Posterior vena cava (tissue), 2 donors: ENCODE measurements around the gene E2F8. TPM values are rescaled to one million over a fixed set of nuclear protein-coding genes. Genes with fewer than 3 reads are reported as not detected.
A peak's percentile ranks its signal among the peaks of the same experiment; 100 is the strongest.
"Not testable (repeated sequence)": the region's sequence is repeated elsewhere in the genome, so short reads cannot be mapped to it uniquely, and the experiment has no call there.

ENCODE experiments used
- DNase-seq: peaks from one replicate; pipeline ENCODE4 v3.0.0-alpha.2; 2020; ENCODE audit warnings: low spot score
- intact Hi-C, 2 donors: fragments of 100-400 bp; cut with DNase I; formaldehyde crosslinking; loops; one replicate each; pipeline versions ENCODE4 v1.14.1 to v1.14.2; 2022 to 2023
- long read RNA-seq, 2 donors: library from polyadenylated mRNA; unstranded; transcript quantifications; one replicate each; pipeline ENCODE4 v2.0.0, GENCODE V29; 2020 to 2021
- total RNA-seq, 2 donors: library from RNA; stranded (reverse); fragmentation: NEBNext Ultra II Directional; extraction: Animal tissue kit (Norgen Biotek cat#: 25700); gene quantifications; one replicate each; pipeline ENCODE4 v1.2.1, GENCODE V29; 2021
- donor health status: DM: yes; HTN: yes; CAD: no.
- donor health status: DM: yes; HTN: yes; CAD: no.

Gene E2F8
- under 1 TPM in 1 of 2 donors, not detected in 1; 0.19 TPM for total RNA-seq
- long read RNA-seq, donor 1: 0 reads
- long read RNA-seq, donor 2: 0 reads

DNA sequence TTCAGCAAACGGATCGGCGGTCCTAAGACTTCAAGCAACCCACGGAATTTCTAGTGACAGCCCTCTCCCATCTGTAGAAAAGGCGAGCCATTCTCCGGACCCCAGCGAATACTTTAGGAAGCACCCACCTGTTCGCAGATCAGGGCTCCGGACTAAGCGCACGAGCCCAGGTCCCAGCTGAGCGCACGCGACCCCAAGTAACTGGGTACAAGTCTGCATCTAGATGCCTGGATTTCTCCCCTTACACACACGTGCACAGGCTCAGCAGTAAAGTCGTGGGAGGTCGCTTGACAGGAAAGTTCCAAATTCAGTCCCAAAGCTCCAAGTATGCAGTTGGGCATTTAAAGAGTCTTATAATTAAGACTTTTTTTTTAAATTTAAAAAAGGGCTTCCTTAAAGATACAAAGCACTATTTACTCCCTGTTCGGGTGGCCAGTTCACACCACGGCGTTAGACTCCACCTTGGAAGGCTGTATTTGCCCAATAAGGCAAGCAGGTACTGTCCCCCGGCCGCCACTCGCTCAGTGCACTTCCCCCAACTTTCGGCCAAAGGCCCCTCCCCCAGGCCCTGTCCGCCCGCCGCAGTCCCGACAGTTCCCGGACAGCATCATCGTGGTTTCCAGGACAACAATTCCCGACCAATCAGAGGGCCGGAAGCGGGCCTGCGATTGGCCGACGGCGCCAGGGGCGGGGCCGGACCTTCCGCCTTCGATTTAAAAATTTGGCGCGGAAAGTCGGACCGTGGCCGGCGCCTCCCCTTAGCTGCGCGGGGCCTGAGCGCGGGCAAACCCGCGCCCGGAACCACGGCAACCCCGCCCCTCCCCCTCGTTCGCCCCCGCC, at the start of gene E2F8:
TSS of gene E2F8 (minus strand) at position 526 of the 840 bp plus-strand sequence. CDS start 824 bp downstream, outside the sequence.
- intact Hi-C loops: loop anchor here in 1 of 2 donors (10.0 kb wide), 1 partner anchor 1134 kb away; no protein-coding TSS in a partner anchor
- DNase-seq: peak; percentile 97

DNA sequence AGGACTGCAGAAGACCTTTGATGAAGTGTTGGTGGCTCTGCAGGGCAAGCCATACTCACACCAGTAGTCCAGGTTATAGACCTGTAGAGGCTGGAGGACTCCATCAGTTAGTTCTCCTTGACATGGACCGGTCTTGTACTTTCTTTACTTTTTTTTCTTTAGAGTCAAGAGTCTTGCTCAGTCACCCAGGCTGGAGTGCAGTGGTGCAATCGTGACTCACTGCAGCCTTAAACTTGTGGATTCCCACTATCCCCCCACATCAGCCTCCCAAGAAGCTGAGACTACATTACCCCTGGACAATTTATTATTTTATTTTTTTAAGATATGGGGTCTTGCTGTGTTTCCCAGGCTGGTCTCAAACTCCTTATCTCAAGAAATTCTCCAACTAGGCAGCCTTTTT, 49.6 kb upstream of the E2F8 start:
- intact Hi-C loops: no loop called here
- DNase-seq: no peak

- DNase-seq: no peak
- intact Hi-C loops: no loop called here
These were observed 47.5 kb upstream of the E2F8 start for GRCh38 chr11:19288256-19288655.

- intact Hi-C loops: no loop called here
- DNase-seq: no peak
These were observed 45.7 kb upstream of the E2F8 start for GRCh38 chr11:19286411-19286810.

GRCh38 chr11:19284881-19285280, 44.1 kb upstream of the E2F8 start:
- no peak for DNase-seq
- intact Hi-C loops: no loop called here

GRCh38 chr11:19283991-19284390, 43.2 kb upstream of the E2F8 start:
- DNase-seq: no peak

GRCh38 chr11:19281555-19281954, 40.8 kb upstream of the E2F8 start:
- intact Hi-C loops: no loop called here
- DNase-seq: no peak

More at GRCh38 chr11:19283991-19284390, 43.2 kb upstream of the E2F8 start:
- intact Hi-C loops: no loop called here

DNA sequence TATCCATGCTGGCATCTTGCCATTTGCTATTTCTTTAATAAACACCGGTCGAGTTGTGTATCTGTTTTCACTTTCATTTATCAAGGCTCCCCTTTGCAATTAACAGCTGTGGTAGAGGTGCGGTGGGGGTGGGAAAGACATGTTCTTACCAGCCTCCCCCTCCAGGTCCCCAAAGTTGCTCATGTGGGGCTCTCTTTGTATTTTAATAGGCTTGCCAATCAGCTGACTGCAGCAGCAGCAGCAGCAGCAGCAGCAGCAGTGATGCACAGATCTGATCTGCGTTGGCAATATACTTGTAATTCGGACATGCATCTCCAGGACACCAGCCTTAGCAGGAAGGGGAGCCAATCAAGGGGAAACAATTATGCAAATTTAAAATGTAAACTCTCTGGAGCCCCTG, 40.3 kb upstream of the E2F8 start:
- intact Hi-C loops: no loop called here
- no peak for DNase-seq

- intact Hi-C loops: no loop called here
- DNase-seq: no peak
These were observed 38.7 kb upstream of the E2F8 start for GRCh38 chr11:19279451-19279850.

DNA sequence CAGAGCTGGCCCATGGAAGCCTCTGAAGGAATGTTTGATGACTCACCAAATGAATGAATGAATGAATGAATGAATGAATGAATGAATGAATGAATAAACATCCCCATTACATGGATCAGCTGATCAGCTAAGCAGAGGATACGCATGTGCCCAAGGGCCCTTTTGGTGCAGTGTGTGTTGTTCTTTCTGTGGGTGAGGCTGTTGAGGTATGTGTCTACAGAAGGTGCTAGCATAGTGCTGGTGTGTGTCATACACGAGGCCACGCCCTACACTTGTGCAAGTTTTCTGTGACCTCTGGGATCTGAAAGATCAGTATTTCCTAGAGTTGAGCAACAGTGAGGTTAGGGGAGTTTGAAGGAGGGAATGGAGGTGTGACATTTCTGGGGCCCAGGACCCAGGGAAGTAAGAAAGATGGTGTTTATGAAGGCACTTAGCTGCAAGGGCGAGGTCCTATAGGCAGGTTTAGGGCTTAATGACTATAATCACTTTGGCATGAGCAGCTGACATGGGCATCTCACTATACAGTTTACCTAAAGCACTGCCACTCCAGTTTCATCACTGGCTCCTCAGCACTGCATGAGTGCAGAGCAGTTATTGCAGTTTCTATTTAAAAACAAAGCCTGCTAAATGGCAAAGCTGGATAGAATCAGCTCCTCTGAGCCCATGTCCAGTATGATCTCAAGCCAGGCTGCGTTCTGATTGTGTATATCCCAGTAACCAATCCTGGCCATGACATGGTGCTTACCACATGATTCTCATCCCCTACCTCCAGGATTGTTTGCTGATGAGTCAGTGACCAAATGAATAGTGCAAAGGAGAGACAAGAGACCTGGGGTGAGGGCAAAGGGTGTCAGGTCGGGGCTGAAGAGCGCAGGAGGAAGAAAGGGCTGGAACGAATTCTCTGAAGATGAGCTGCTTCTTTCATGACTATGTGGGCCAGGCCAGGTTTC, 36.4 kb upstream of the E2F8 start:
- intact Hi-C loops: no loop called here
- DNase-seq: no peak

GRCh38 chr11:19275496-19275895, 34.8 kb upstream of the E2F8 start:
- DNase-seq: no peak
- intact Hi-C loops: no loop called here

GRCh38 chr11:19273219-19273618, 32.5 kb upstream of the E2F8 start:
- DNase-seq, intact Hi-C loops: not testable (repeated sequence)

DNA sequence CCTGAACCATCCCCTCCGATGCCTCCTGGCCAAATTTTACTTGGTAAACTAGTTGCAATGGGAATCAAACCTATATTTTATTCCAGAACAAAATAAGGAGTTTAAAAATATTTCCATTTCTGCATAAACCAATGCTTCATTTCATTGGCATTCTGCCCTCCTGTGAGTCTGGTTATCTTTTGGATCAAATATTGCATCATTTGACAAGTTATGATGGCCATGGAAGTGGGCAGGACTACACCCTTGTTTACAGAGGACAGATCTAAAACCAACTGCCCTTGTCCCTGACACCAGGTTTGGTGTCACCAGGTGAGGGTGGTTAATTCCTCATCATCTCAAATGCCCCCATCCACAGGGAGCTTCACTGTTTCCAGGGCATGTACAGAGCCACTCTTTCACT, 28.2 kb upstream of the E2F8 start:
- intact Hi-C loops: no loop called here
- no peak for DNase-seq

- intact Hi-C loops: no loop called here
- DNase-seq: no peak
These were observed 26.8 kb upstream of the E2F8 start for GRCh38 chr11:19267567-19267966.

DNA sequence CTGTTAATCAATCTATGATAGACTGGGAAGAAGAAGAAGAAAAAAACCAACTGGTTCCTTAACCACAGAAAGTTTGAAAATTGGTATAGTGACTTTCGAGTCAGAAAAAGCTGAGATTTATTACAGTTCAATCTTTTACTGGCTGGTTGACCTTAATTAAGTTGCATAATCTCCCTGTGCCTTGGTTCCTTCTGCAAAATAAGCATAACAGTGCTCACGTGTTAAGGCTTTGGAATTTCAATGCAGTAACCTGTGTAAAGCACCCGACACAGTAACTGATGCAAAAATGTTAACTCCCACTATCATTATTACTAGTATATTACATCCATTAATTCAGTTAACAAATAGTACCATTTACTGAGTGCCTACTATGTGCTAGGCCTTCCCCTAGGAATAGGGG, 22.6 kb upstream of the E2F8 start:
- intact Hi-C loops: no loop called here
- DNase-seq: no peak

DNA sequence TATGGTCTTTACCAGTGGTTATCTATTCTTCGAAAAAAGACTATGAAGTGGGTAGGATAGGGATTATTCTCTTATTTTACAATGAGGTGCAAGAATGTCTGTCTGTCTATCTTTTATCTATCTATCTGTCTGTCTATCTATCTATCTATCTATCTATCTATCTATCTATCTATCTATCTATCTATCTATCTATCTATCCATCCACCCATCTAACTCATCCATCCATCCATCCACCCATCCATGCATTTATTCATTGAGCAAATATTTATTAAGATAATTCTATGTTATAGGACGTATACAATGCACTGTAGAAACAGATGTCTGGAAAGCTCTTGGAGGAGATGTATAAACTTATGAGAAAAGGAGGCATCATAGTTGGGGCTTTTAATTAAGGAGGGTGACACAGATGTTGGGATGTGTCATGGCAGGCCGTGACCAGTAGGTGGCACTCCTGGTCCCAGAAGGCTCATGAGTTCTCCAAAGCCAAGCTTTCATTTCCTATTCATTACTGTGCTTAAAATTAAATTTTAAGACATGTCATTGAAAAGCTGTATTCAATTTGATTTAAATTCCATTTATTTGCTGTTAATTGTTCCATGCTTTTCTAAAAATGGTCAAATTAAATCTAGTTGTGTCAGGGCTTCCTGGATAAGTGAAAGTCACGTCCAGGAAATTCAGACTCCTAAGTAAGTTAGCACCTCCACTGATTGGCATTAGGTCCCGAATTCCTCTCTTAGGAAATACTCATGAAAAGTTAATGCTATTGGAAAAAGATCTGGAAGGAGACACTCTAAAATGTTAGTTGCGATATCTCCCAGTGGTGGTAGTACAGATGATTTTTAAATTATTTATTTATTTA, 19.0 kb upstream of the E2F8 start:
- intact Hi-C loops: loop anchor here (2.0 to 5.0 kb wide), 2 partner anchors 293 kb away; no protein-coding TSS in a partner anchor

DNA sequence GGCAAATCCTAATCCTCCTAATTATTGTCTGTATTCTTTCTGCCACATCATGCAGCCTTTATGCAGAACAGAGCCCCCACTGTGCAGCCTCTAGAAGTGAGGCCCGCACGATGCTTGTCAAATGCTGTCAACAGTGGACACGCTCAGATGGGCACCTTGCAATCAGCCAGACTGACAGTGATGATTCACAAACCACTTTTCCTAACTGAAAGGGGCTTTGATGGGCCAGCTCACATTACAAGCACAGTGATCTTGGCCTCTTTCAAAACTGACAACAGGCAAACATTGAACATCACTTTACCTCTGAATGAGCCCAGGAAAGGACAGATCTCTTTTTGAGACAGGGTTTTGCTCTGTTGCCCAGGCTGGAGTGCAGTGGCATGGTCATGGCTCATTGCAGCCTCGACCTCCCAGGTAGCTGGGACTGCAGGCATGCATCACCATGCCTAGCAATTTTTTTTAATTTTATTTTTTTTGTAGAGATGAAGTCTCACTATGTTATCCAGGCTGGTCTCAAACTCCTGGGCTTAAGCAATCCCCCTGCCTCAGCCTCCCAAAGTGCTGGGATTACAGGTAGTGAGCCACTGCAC, 18.0 kb upstream of the E2F8 start:
- intact Hi-C loops: loop anchor here in 1 of 2 donors (5.0 kb wide), 1 partner anchor 294 kb away; no protein-coding TSS in a partner anchor
- DNase-seq: no peak

More for the DNA sequence above, 19.0 kb upstream of the E2F8 start:
- peak; percentile 89 for DNase-seq

DNA sequence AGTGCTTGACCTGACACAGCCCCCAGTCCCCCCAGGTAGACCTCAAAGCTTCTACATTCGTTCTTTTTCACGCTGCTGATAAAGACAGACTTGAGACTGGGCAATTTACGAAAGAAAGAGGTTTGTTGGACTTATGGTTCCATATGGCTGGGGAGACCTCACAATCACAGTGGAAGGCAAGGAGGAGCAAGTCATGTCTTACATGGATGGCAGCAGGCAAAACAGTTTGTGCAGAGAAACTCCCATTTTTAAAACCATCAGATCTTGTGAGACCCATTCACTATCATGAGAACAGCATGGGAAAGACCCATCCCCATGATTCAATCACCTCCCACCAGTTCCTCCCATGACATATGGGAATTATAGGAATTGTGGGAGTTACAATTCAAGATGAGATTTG, 13.7 kb upstream of the E2F8 start:
- intact Hi-C loops, DNase-seq: not testable (repeated sequence)

GRCh38 chr11:19253817-19254216, 13.1 kb upstream of the E2F8 start:
- no peak for DNase-seq
- intact Hi-C loops: no loop called here
